KBM-7 (cell line): ENCODE data around the gene KRT71.
"Not testable (repeated sequence)": the region's sequence is repeated elsewhere in the genome, so short reads cannot be mapped to it uniquely, and the experiment has no call there.

ENCODE experiments used
- DNase-seq: peaks from one replicate; pipeline ENCODE4 v3.0.0-alpha.2; 2015
- in situ Hi-C: fragments of 300-500 bp; cut with MboI; formaldehyde crosslinking; loops from 2 replicates; pipeline ENCODE4 v1.14.3; 2020; ENCODE audit warnings: low sequenced_read_pairs, low pct_unique_long_range_greater_than_20kb, mixed read lengths

The KRT71 gene

GRCh38 chr12:52552681-52553195 lies at the start of gene KRT71:
TSS of gene KRT71 (minus strand) at chr12:52553145. CDS start at chr12:52553077, 68 bp downstream.
- in situ Hi-C loops: no loop called here
- DNase-seq: no peak

GRCh38 chr12:52602552-52602951 lies 49.6 kb upstream of the KRT71 start:
- in situ Hi-C loops: no loop called here
- DNase-seq: no peak

- in situ Hi-C loops: no loop called here
- no peak for DNase-seq
Measured at GRCh38 chr12:52601671-52602070, 48.7 kb upstream of the KRT71 start.

- in situ Hi-C loops: no loop called here
- DNase-seq: no peak
Measured at GRCh38 chr12:52600941-52601481, 48.1 kb upstream of the KRT71 start, which contains the start of gene KRT72. TSS of gene KRT72 (minus strand) at chr12:52601463. CDS start at chr12:52601452, 11 bp downstream.

GRCh38 chr12:52600475-52600874 lies 47.5 kb upstream of the KRT71 start:
- in situ Hi-C loops: no loop called here
- no peak for DNase-seq

GRCh38 chr12:52600071-52600470 lies 47.1 kb upstream of the KRT71 start:
- in situ Hi-C loops: no loop called here
- DNase-seq: no peak

- DNase-seq: no peak
- in situ Hi-C loops: no loop called here
Measured at GRCh38 chr12:52598966-52599365, 46.0 kb upstream of the KRT71 start.

GRCh38 chr12:52594237-52594636 lies 41.3 kb upstream of the KRT71 start:
- not testable (repeated sequence) for DNase-seq

GRCh38 chr12:52591521-52591920 lies 38.6 kb upstream of the KRT71 start:
- DNase-seq: no peak
- in situ Hi-C loops: no loop called here

More at GRCh38 chr12:52594237-52594636, 41.3 kb upstream of the KRT71 start:
- in situ Hi-C loops: not testable (repeated sequence)

GRCh38 chr12:52590021-52590420 lies 37.1 kb upstream of the KRT71 start:
- DNase-seq: no peak
- in situ Hi-C loops: no loop called here

GRCh38 chr12:52587563-52587962 lies 34.6 kb upstream of the KRT71 start:
- in situ Hi-C loops: loop anchor here (10.0 kb wide), 1 partner anchor 287 kb away; no protein-coding TSS in a partner anchor
- no peak for DNase-seq

GRCh38 chr12:52585946-52586345 lies 33.0 kb upstream of the KRT71 start:
- DNase-seq: no peak
- in situ Hi-C loops: loop anchor here (10.0 kb wide), 1 partner anchor 289 kb away; no protein-coding TSS in a partner anchor

GRCh38 chr12:52585066-52585465 lies 32.1 kb upstream of the KRT71 start:
- peak; percentile 56 for DNase-seq
- in situ Hi-C loops: loop anchor here (10.0 kb wide), 1 partner anchor 290 kb away; no protein-coding TSS in a partner anchor

GRCh38 chr12:52584156-52584682 lies 31.3 kb upstream of the KRT71 start:
- DNase-seq: no peak
- in situ Hi-C loops: loop anchor here (10.0 kb wide), 1 partner anchor 291 kb away; no protein-coding TSS in a partner anchor

- peak; percentile 82 for DNase-seq
- in situ Hi-C loops: loop anchor here (10.0 kb wide), 1 partner anchor 292 kb away; no protein-coding TSS in a partner anchor
Measured at GRCh38 chr12:52582971-52583456, 30.1 kb upstream of the KRT71 start.

GRCh38 chr12:52582486-52582885 lies 29.5 kb upstream of the KRT71 start:
- in situ Hi-C loops: loop anchor here (10.0 kb wide), 1 partner anchor 292 kb away; no protein-coding TSS in a partner anchor
- no peak for DNase-seq

- in situ Hi-C loops: loop anchor here (10.0 kb wide), 1 partner anchor 293 kb away; no protein-coding TSS in a partner anchor
- DNase-seq: no peak
Measured at GRCh38 chr12:52581481-52581880, 28.5 kb upstream of the KRT71 start.

GRCh38 chr12:52581066-52581465 lies 28.1 kb upstream of the KRT71 start:
- DNase-seq: no peak
- in situ Hi-C loops: loop anchor here (10.0 kb wide), 1 partner anchor 294 kb away; no protein-coding TSS in a partner anchor

- in situ Hi-C loops: loop anchor here (10.0 kb wide), 1 partner anchor 294 kb away; no protein-coding TSS in a partner anchor
Measured at GRCh38 chr12:52580496-52580895, 27.6 kb upstream of the KRT71 start.

More at GRCh38 chr12:52580496-52580895, 27.6 kb upstream of the KRT71 start:
- DNase-seq: no peak
